Psoas muscle (tissue), 8 donors: Measurements from ENCODE around the gene JOSD2. TPM values are rescaled to one million over a fixed set of nuclear protein-coding genes. Genes with fewer than 3 reads are reported as not detected.
A peak's percentile ranks its signal among the peaks of the same experiment; 100 is the strongest.

ENCODE experiments used
- ATAC-seq, 4 donors: fragments of 200-7000 bp; cut with Tn5 transposase; one replicate each; pipeline ENCODE4 v1.9.1; 2020; ENCODE audit warnings: moderate library complexity in 3 of 4, mild to moderate bottlenecking in 2 of 4
- DNase-seq, 2 donors: peaks; one replicate each; pipeline ENCODE4 v3.0.0-alpha.2; 2020
- H3K27ac ChIP-seq: fragments of 200-600 bp; one replicate; pipeline ENCODE4 v1.8.0; 2022
- H3K27me3 ChIP-seq, 3 donors: fragments of 200-600 bp in 1 of 3; one replicate each; pipeline versions ENCODE4 v1.6.1 to v1.8.0; 2013 to 2022; ENCODE audit warnings: low read length in 2 of 3, mild to moderate bottlenecking in 2 of 3, moderate library complexity in 1 of 3; ENCODE audit not compliant: insufficient read depth in 3 of 3
- H3K36me3 ChIP-seq, 2 donors: fragments of 200-600 bp in 1 of 2; one replicate each; pipeline versions ENCODE4 v1.6.1 to v1.8.0; 2013 to 2022; ENCODE audit warnings: low read depth in 1 of 2, mild to moderate bottlenecking in 1 of 2, moderate library complexity in 1 of 2; ENCODE audit not compliant: insufficient read depth in 1 of 2
- H3K4me1 ChIP-seq: fragments of 200-600 bp; one replicate; pipeline ENCODE4 v1.8.0; 2022
- H3K4me3 ChIP-seq: fragments of 200-600 bp; one replicate; pipeline ENCODE4 v1.8.0; 2022; ENCODE audit warnings: mild to moderate bottlenecking
- H3K9me3 ChIP-seq: fragments of 200-600 bp; one replicate; pipeline ENCODE4 v1.8.0; 2022
- WGBS, 3 donors: extraction: QIAGEN DNeasy Blood & Tissue Kit; methylation state at CpG; one replicate each; pipeline versions ENCODE4 v1.1.6 to v1.1.7; 2013; 5-methylcytosine and 5-hydroxymethylcytosine counted together
- intact Hi-C, 2 donors: fragments of 100-400 bp; cut with DNase I; formaldehyde crosslinking; loops; one replicate each; pipeline versions ENCODE4 v1.11.0 to v1.14.2; 2022
- polyA plus RNA-seq, 3 donors: library from polyadenylated mRNA; stranded (reverse); fragments of 200-250 nt; gene quantifications; one replicate each; pipeline ENCODE4 v1.2.3, GENCODE V29; 2013
- total RNA-seq, 4 donors: library from RNA; stranded (reverse); fragmentation: NEBNext Ultra II Directional in 2 of 4; extraction: Animal tissue kit (Norgen Biotek cat#: 25700) in 2 of 4; gene quantifications; one replicate each; pipeline versions ENCODE4 v1.2.1 to v1.2.4, GENCODE V29; 2021 to 2023
- TF ChIP-seq, protein P1 (sequence below): fragments of 200-600 bp; IDR thresholded peaks from one replicate; pipeline ENCODE4 v1.8.0; 2022; ENCODE audit warnings: antibody characterized with exemption
- donor health status: healthy with polysubstance abuse.
- donor health status: DM: no; HTN: no; CAD: no; lungs with moderate emphysema.
- donor health status: Bipolar disorder and iron deficiency.
- donor health status: healthy.
- donor health status: DM: yes; HTN: yes; CAD: no.
- donor health status: DM: no; HTN: no; CAD: no.
- donor health status: DM: no; HTN: no; CAD: no.
- donor health status: DM: yes; HTN: yes; CAD: no.

The JOSD2 gene
- total and polyA plus RNA-seq, 7 donors, result 28.5 to 87.2 (median 41.0) TPM

GRCh38 chr19:50557009-50557613, 46.1 kb upstream of the JOSD2 start:
- Histone ChIP-seq H3K36me3 (no peaks in the 10 kb centered on the region), H3K27ac (no peak overlapping the region), H3K9me3 (no peaks in the 10 kb centered on the region), H3K27me3 (peaks cover 0 to 71% (median 15%) of the 10 kb centered on the region in 3 donors), H3K4me3 (peak overlapping the region; percentile 58), H3K4me1 (peaks cover 4% of the 10 kb centered on the region)
- ATAC-seq, result no peak
- DNase-seq, result peak in 1 of 2 donors; percentile 37
- TF ChIP-seq, protein P1, sequence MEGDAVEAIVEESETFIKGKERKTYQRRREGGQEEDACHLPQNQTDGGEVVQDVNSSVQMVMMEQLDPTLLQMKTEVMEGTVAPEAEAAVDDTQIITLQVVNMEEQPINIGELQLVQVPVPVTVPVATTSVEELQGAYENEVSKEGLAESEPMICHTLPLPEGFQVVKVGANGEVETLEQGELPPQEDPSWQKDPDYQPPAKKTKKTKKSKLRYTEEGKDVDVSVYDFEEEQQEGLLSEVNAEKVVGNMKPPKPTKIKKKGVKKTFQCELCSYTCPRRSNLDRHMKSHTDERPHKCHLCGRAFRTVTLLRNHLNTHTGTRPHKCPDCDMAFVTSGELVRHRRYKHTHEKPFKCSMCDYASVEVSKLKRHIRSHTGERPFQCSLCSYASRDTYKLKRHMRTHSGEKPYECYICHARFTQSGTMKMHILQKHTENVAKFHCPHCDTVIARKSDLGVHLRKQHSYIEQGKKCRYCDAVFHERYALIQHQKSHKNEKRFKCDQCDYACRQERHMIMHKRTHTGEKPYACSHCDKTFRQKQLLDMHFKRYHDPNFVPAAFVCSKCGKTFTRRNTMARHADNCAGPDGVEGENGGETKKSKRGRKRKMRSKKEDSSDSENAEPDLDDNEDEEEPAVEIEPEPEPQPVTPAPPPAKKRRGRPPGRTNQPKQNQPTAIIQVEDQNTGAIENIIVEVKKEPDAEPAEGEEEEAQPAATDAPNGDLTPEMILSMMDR, result no peak
- WGBS, 3 donors, result 10 to 17% (median 11%) methylated on average over 19 to 20 of the region's 20 CpGs
- intact Hi-C loops, result loop anchor here (5.0 to 10.0 kb wide), 2 partner anchors 190 to 192 kb away; partner anchors contain the start of gene NAPSA (in 2 of the 2)

DNA sequence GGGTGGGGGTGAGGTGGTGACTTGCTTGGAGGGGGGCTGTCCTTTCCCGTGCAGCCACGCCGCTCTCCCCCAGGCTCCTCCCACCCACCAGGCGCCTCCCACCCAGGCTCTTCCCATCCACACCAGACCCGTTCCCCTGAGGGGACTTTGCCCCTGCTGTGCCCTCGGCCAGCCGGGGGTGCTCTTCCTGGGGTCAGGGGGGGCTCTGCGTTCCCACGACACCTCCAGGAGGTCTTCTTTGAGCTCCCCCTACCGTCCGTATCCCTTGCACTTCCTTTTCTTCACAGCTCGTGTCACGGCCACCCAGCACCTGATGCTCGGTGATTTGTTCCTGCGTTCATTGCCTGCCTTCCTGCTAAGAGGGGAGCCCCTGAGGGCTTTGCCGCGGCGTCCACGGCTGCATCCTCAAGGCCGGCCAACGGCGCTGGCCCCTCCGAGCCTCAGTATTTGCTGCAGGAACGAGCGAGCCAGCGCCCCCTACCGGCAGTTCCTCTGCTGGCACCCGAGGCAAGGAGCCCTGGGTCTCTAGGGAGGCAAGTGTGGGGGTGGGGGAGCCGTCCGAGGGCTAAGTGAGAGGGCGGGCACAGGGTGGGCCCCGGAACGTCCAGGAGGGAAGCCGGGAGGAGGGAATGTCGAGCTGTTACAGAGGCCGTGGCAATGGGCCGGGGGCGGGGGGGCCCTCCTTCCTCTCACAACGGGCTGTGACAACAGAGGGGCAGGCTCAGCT, 45.5 kb upstream of the JOSD2 start:
- Histone ChIP-seq H3K27ac (no peak overlapping the region), H3K4me1 (peaks cover 4% of the 10 kb centered on the region), H3K9me3 (no peaks in the 10 kb centered on the region), H3K4me3 (peak overlapping the region; percentile 58), H3K36me3 (no peaks in the 10 kb centered on the region), H3K27me3 (peaks cover 0 to 76% (median 16%) of the 10 kb centered on the region in 3 donors)
- TF ChIP-seq, protein P1, result peak; percentile 59
- WGBS, 3 donors, result 0 to 1% (median 1%) methylated on average over 35 to 39 of the region's 39 CpGs
- peak; percentile 61 to 91 (median 86) for ATAC-seq
- peak; percentile 74 to 83 for DNase-seq
- intact Hi-C loops, result loop anchor here (5.0 to 10.0 kb wide), 2 partner anchors 189 to 192 kb away; partner anchors contain the start of gene NAPSA (in 2 of the 2)

GRCh38 chr19:50555450-50556281, 44.7 kb upstream of the JOSD2 start:
- Histone ChIP-seq H3K27ac (no peak overlapping the region), H3K9me3 (no peaks in the 10 kb centered on the region), H3K4me1 (peaks cover 4% of the 10 kb centered on the region), H3K27me3 (peaks cover 0 to 73% (median 20%) of the 10 kb centered on the region in 3 donors), H3K4me3 (peak overlapping the region; percentile 58), H3K36me3 (no peaks in the 10 kb centered on the region)
- WGBS, 3 donors, result 14 to 28% (median 19%) methylated on average over 25 to 28 of the region's 28 CpGs
- intact Hi-C loops, result loop anchor here (5.0 to 10.0 kb wide), 2 partner anchors 188 to 191 kb away; partner anchors contain the start of gene NAPSA (in 2 of the 2)
- DNase-seq (no peak), ATAC-seq (no peak)
- TF ChIP-seq, protein P1, result no peak

DNA sequence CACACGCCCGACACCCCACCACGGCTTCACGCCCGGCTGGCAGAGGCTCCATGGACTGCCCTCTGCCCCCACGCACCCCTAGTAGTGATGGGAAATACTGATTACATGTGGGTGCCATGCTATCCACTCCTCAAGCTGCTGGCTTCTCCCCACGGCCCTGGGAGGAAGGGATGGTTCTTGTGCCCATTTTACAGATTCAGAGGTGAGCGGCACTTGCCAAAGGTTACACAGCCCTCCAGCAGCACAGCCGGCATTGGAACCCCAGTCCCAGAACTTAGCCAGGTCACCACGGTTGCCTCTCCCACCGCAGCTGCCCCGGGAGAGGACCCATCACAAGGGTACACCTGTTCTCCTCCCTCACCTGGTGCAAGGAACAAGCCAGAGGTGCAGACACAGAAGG, 44.0 kb upstream of the JOSD2 start:
- ATAC-seq (no peak), DNase-seq (no peak)
- Histone ChIP-seq H3K27me3 (peaks cover 0 to 70% (median 18%) of the 10 kb centered on the region in 3 donors), H3K4me1 (peaks cover 4% of the 10 kb centered on the region), H3K9me3 (no peaks in the 10 kb centered on the region), H3K36me3 (no peaks in the 10 kb centered on the region), H3K27ac (no peak overlapping the region), H3K4me3 (no peak overlapping the region)
- intact Hi-C loops, result loop anchor here (5.0 to 10.0 kb wide), 2 partner anchors 188 to 190 kb away; partner anchors contain the start of gene NAPSA (in 2 of the 2)
- 63 to 73% (median 66%) methylated on average over 12 of the region's 12 CpGs for WGBS, 3 donors
- TF ChIP-seq, protein P1, result no peak
